Thoracic aorta (tissue), 2 donors: ENCODE data around the gene ZNF446. TPM values are rescaled to one million over a fixed set of nuclear protein-coding genes. Genes with fewer than 3 reads are reported as not detected.

Source experiments
- ATAC-seq: fragments of 150-250 bp; one replicate; pipeline ENCODE4 v1.8.0; 2017; ENCODE audit warnings: low read depth; ENCODE audit not compliant: insufficient number of reproducible peaks, low FRiP score
- DNase-seq: peaks from one replicate; pipeline ENCODE4 v3.0.0-alpha.2; 2020; ENCODE audit warnings: low spot score
- H3K27ac ChIP-seq, 2 donors: fragments of 200-600 bp; sonication (generic); 1 replicate in 1 of 2; 2 replicates in 1 of 2; pipeline ENCODE4 v1.5.1; 2016; ENCODE audit warnings: mild to moderate bottlenecking in 2 of 2, moderate library complexity in 2 of 2
- H3K27me3 ChIP-seq: fragments of 200-600 bp; sonication (generic); replicated peaks from 2 replicates; pipeline ENCODE4 v1.6.0; 2016; ENCODE audit warnings: mild to moderate bottlenecking; ENCODE audit not compliant: insufficient read depth
- H3K36me3 ChIP-seq: fragments of 200-600 bp; sonication (generic); one replicate; pipeline ENCODE4 v1.5.1; 2016
- H3K4me1 ChIP-seq, 2 donors: fragments of 200-600 bp; sonication (generic); 1 replicate in 1 of 2; 2 replicates in 1 of 2; pipeline versions ENCODE4 v1.5.1 to v1.6.0; 2016; ENCODE audit warnings: low read depth in 2 of 2, mild to moderate bottlenecking in 1 of 2; ENCODE audit not compliant: control insufficient read depth in 1 of 2
- H3K4me3 ChIP-seq: fragments of 200-600 bp; sonication (generic); 2 replicates; pipeline ENCODE4 v1.5.1; 2016; ENCODE audit warnings: mild to moderate bottlenecking
- H3K9me3 ChIP-seq: fragments of 200-600 bp; sonication (generic); 2 replicates; pipeline ENCODE4 v1.5.1; 2016
- total RNA-seq, 2 donors: library from RNA; depleted of rRNA; stranded (reverse); fragments of >200 nt; gene quantifications; one replicate each; pipeline versions ENCODE4 v1.1.0 to v1.2.3, GENCODE V29; 2016
- TF ChIP-seq, protein P1 (sequence below): fragments of 200-600 bp; sonication (generic); IDR thresholded peaks from one replicate; pipeline ENCODE4 v1.5.1; 2019; ENCODE audit warnings: antibody characterized with exemption

The ZNF446 gene
- 10 to 100 TPM; 17.8 to 23.7 TPM for total RNA-seq

DNA sequence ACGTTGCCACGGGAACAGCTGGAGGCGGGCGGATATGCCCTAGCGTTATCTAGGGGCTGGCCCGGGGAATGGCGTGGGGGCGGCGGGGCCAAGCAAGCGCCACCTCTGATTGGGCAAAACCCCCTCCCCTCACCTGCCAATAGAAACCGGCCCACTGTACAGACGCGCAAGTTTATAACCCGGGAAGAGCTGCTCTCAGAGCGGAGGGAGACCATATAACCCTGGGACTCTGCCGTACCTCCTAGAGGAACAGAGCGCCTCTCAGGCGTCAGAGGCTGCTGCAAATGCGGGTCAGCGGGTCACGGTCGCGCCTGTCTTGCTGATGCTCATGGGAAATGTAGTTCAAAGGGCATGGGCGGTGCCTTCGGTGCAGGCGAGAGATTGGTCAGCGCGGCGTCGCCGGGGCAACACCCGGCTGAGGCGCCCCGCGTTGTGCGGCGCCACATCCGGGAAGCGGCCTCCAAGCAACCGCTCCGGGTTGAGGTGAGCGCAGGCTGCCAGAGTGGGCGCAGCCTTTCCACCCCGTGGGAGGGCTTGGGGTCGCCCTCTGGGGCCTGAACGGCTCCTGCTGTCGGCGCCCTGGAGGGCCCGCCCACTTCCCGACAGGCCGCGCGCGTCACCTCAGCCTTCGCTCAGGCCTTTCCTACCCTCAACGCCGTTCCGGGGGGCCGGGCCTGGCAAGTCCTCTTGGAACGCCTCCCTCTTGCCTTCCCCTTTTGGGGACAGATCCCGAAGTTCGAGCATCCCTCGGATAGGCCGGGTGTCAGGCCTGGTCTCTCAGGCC lies at the start of gene ZNF446:
TSS of gene ZNF446 (plus strand) at position 639 of the 784 bp plus-strand sequence. CDS start 867 bp downstream, outside the sequence.
- Histone ChIP-seq H3K36me3 (peaks cover 31% of the 10 kb centered on the region), H3K27me3 (no peaks in the 10 kb centered on the region), H3K4me3 (peak within 1 kb of the TSS; percentile 81), H3K9me3 (no peaks in the 10 kb centered on the region), H3K4me1 (peaks cover 2 to 21% of the 10 kb centered on the region in 2 donors), H3K27ac (peak within 1 kb of the TSS; percentile 92 to 96)
- peak; percentile 97 for DNase-seq
- TF ChIP-seq, protein P1, sequence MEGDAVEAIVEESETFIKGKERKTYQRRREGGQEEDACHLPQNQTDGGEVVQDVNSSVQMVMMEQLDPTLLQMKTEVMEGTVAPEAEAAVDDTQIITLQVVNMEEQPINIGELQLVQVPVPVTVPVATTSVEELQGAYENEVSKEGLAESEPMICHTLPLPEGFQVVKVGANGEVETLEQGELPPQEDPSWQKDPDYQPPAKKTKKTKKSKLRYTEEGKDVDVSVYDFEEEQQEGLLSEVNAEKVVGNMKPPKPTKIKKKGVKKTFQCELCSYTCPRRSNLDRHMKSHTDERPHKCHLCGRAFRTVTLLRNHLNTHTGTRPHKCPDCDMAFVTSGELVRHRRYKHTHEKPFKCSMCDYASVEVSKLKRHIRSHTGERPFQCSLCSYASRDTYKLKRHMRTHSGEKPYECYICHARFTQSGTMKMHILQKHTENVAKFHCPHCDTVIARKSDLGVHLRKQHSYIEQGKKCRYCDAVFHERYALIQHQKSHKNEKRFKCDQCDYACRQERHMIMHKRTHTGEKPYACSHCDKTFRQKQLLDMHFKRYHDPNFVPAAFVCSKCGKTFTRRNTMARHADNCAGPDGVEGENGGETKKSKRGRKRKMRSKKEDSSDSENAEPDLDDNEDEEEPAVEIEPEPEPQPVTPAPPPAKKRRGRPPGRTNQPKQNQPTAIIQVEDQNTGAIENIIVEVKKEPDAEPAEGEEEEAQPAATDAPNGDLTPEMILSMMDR, result no peak
- peak; percentile 87 for ATAC-seq

DNA sequence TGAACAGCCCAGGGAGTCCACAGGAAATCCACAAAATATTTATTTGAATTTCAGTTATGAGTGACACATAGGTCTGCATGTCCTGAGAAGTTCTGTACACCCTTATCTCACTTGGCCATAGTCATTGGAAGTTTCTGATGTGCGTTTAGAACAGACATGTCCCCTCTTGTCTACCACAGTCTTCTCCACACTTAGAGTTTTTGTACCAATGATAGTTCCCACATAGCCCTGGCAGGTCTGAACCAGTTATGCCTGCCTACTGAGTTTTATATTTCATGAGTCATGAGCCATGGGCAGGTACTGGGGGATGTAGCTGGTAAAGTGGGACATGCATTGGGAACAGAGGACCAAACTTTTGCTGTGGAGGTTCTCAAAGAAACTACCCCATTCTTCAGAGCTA lies 47.5 kb upstream of the ZNF446 start:
- DNase-seq (no peak), ATAC-seq (no peak)
- TF ChIP-seq, protein P1, result no peak
- Histone ChIP-seq H3K27me3 (no peaks in the 10 kb centered on the region), H3K9me3 (peaks cover 73% of the 10 kb centered on the region), H3K36me3 (peaks cover 3% of the 10 kb centered on the region), H3K4me3 (no peak overlapping the region), H3K27ac (no peak overlapping the region), H3K4me1 (no peaks in the 10 kb centered on the region)

DNA sequence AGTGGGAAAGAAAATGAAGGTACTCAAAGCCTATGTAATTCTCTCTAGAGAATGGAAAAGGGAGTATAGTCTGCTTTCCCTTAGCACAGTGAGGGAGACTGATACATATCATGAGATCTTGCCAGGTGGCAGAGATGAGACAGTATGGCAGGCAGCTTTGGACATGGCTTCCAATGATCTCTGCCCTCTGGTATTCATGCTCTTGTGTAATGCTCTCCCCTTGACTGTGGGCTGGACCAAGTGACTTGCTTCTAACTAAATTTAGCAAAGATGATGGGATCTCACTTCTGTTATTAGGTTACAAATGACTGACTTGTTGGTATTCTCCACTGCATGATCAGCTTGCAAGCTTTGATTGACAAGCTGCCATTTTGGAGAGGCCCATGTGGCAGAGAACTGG lies 46.4 kb upstream of the ZNF446 start:
- DNase-seq, result no peak
- TF ChIP-seq, protein P1, result no peak
- Histone ChIP-seq H3K9me3 (peaks cover 84% of the 10 kb centered on the region), H3K36me3 (peaks cover 14% of the 10 kb centered on the region), H3K4me3 (no peak overlapping the region), H3K4me1 (no peaks in the 10 kb centered on the region), H3K27ac (no peak overlapping the region), H3K27me3 (no peaks in the 10 kb centered on the region)
- ATAC-seq, result no peak

DNA sequence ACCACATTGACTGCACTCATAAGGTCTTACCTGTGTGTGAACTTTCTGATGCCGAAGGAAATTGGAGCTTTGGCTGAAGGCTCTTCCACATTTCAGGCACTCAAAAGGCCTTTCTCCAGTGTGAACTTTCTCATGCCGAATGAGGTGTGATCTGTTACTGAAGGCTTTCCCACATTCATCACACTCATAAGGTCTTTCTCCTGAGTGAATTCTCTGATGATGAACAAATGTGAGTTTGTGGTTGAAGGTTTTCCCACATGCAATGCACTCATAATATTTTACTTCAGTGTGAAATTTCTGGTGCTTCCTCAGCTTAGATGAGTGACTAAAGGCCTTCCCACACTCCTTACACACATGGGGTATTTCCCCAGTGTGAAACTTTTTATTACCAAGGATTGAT lies 41.9 kb upstream of the ZNF446 start:
- Histone ChIP-seq H3K4me1 (peaks cover 0 to 3% of the 10 kb centered on the region in 2 donors), H3K4me3 (no peak overlapping the region), H3K27ac (no peak overlapping the region), H3K36me3 (peaks cover 38% of the 10 kb centered on the region), H3K27me3 (no peaks in the 10 kb centered on the region), H3K9me3 (peaks cover 86% of the 10 kb centered on the region)
- DNase-seq, result no peak
- no peak for ATAC-seq
- TF ChIP-seq, protein P1, result no peak

DNA sequence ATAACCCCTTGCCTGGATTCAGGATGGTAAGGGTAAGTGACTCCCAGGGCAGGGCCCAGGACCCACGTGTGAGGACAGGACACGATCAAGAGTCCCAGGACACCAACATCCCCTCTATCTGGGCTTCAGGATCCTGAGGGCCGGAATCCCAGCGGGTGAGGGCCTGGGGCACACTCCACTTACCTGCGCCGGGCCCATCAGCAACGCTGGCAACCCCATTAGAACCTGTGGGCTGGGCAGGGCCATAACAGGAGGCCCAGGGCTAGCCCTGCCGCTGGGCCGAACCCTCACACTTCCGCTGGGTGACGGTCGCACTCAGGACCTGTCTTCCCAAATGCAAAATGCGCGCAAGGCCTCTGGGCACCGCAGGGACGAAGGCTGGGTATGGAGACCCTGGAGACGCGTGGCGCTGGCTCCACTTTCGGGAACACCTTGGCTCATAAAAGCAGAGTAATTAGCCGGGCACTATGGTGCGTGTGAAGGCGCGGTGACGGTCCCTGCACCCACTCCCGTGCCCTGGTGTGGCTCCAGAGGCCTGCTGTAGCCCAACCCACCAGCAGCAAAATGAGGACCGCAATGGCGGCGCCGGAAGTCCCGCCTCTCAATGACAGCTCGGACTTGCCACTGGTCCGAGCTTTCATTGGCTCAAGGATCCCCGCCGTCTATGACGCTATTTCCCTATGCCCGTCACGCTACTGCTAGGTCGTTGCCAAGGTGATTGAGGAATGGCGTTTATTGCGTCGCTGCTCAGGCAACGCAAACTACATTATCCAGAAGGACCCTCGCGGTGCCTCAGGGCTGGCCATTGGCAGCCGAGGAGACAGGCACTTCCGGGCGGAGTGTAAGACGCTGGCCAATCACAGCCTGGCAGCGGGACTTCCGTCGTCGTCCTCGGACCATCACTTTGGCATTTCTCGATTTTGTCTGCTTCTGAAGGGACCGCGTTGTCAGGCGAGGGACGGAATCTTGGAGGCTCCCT lies 36.3 kb upstream of the ZNF446 start, which contains the start of gene ZNF132:
TSS of gene ZNF132 (minus strand) at position 578 of the 979 bp plus-strand sequence. CDS start at position 246, 332 bp downstream.
- ATAC-seq, result peak; percentile 99
- TF ChIP-seq, protein P1, result no peak
- Histone ChIP-seq H3K27me3 (no peaks in the 10 kb centered on the region), H3K4me3 (peak within 1 kb of the TSS; percentile 84), H3K27ac (peak within 1 kb of the TSS; percentile 83), H3K4me1 (peaks cover 6 to 18% of the 10 kb centered on the region in 2 donors), H3K9me3 (peaks cover 30% of the 10 kb centered on the region), H3K36me3 (peaks cover 22% of the 10 kb centered on the region)
- DNase-seq, result peak; percentile 98
